Breast epithelium (tissue), 3 donors: ENCODE data around the gene RABGAP1L.

Experiments used
- POLR2A ChIP-seq: fragments of 450-650 bp; IDR thresholded peaks from one replicate; pipeline ENCODE4 v1.6.1; 2016; ENCODE audit warnings: antibody characterized with exemption, mild to moderate bottlenecking, moderate library complexity
- POLR2AphosphoS5 ChIP-seq, 3 donors: sonication (generic); formaldehyde crosslinking; IDR thresholded peaks; one replicate each; pipeline ENCODE4 v1.6.1; 2017; ENCODE audit warnings: antibody characterized with exemption in 3 of 3
- TF ChIP-seq, protein P1 (sequence below), 3 donors: fragments of 450-650 bp; IDR thresholded peaks; one replicate each; pipeline ENCODE4 v1.5.1; 2016 to 2017; ENCODE audit warnings: antibody characterized with exemption in 3 of 3, mild to moderate bottlenecking in 3 of 3, moderate library complexity in 3 of 3

DNA sequence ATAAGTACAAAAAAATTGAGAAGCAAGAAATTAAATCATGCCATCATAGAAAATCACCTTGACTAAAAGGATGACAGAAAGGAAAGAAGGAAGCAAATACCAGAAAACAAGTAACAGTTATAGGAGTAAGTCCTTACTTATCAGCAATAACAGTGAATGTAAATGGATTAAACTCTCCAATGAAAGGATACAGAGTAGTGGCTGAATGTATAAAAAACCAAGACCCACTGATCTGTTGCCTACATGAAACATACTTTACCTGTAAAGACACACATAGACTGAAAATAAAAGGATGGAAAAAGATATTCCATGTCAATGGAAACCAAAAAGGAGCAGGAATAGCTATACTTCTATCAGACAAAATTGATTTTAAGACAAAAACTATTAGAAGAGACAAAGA, 52.2 kb downstream of the RABGAP1L start:
- TF ChIP-seq POLR2A = no peak
- TF ChIP-seq, protein P1, sequence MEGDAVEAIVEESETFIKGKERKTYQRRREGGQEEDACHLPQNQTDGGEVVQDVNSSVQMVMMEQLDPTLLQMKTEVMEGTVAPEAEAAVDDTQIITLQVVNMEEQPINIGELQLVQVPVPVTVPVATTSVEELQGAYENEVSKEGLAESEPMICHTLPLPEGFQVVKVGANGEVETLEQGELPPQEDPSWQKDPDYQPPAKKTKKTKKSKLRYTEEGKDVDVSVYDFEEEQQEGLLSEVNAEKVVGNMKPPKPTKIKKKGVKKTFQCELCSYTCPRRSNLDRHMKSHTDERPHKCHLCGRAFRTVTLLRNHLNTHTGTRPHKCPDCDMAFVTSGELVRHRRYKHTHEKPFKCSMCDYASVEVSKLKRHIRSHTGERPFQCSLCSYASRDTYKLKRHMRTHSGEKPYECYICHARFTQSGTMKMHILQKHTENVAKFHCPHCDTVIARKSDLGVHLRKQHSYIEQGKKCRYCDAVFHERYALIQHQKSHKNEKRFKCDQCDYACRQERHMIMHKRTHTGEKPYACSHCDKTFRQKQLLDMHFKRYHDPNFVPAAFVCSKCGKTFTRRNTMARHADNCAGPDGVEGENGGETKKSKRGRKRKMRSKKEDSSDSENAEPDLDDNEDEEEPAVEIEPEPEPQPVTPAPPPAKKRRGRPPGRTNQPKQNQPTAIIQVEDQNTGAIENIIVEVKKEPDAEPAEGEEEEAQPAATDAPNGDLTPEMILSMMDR (IDR thresholded peaks at IDR 0.05) = no peak
- no peak for TF ChIP-seq POLR2AphosphoS5 (IDR thresholded peaks at IDR 0.05)
